Retinal pigment epithelial cell (primary cell): ENCODE data around the gene CDK15.

Experiments used
- DNase-seq: peaks from one replicate; pipeline ENCODE4 v3.0.0-alpha.2; 2010; ENCODE audit warnings: low read depth
- H3K4me3 ChIP-seq: 2 replicates; pipeline ENCODE4 v1.5.1; 2011; ENCODE audit warnings: mild to moderate bottlenecking, low read length, control low read depth, moderate library complexity
- CTCF ChIP-seq: conservative IDR thresholded peaks from 2 replicates; pipeline ENCODE4 v1.5.1; 2011; ENCODE audit warnings: low read depth, low read length, control low read depth, inconsistent platforms

Gene CDK15

GRCh38 chr2:201768918-201769317 is 37.4 kb upstream of the CDK15 start:
- no peak for TF ChIP-seq CTCF
- no peak for DNase-seq
- H3K4me3 ChIP-seq = peak overlapping the region; percentile 2

DNA sequence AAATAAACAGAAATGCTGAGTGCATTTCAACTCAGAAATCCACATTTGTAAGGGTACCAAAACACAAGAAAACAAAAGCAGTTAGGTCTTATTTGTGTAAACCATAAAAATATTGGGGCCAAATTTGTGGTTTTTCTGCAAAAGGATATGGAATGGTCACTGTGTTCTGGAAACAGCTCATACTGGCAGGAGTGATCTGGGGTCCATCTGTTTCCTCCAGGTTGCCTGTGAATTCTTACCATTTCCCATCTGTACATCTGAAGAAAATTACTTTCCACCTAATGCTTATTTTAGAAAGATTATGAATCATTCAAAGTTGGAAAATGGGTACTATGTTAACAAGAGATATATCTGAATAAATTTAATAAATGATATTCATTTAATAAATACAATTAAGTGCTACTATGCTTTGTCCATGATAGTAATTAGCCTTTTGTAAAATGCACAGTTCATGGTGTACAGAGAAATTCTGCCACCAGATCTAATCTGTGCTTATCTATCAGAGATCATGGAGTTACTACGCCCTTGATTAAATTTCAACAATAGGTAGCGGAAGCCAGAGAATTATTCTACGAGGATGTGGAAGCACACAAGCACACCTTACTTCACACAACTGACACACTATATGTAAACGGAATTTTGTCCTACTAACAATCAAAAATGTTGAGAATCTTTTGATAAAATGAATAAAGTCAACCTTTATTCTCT is 36.5 kb upstream of the CDK15 start:
- no peak overlapping the region for H3K4me3 ChIP-seq
- no peak for TF ChIP-seq CTCF
- no peak for DNase-seq

GRCh38 chr2:201773990-201774389 is 32.3 kb upstream of the CDK15 start:
- DNase-seq = no peak
- TF ChIP-seq CTCF = no peak
- no peak overlapping the region for H3K4me3 ChIP-seq

- no peak for TF ChIP-seq CTCF
- no peak for DNase-seq
- H3K4me3 ChIP-seq = no peak overlapping the region
Measured at GRCh38 chr2:201774546-201774945, 31.8 kb upstream of the CDK15 start.

GRCh38 chr2:201775326-201775725 is 31.0 kb upstream of the CDK15 start:
- no peak for DNase-seq
- no peak for TF ChIP-seq CTCF
- H3K4me3 ChIP-seq = no peak overlapping the region

GRCh38 chr2:201777043-201777442 is 29.3 kb upstream of the CDK15 start:
- no peak for TF ChIP-seq CTCF

GRCh38 chr2:201777869-201778268 is 28.5 kb upstream of the CDK15 start:
- no peak for TF ChIP-seq CTCF
- DNase-seq = no peak
- peak overlapping the region; percentile 7 for H3K4me3 ChIP-seq

More at GRCh38 chr2:201777043-201777442, 29.3 kb upstream of the CDK15 start:
- peak; percentile 81 for DNase-seq
- H3K4me3 ChIP-seq = no peak overlapping the region
